Central memory CD8-positive, alpha-beta T cell (primary cell): Measurements from ENCODE around the gene PVALEF.

Source experiments
- ATAC-seq: fragments of 150-1000 bp; cut with Tn5 transposase; replicated peaks from 2 replicates; pipeline ENCODE4 v1.10.0; 2022; ENCODE audit warnings: mild to moderate bottlenecking, moderate FRiP score, moderate number of reproducible peaks; ENCODE audit not compliant: poor library complexity, severe bottlenecking; ENCODE audit errors: extremely low read depth
- DNase-seq, 2 donors: peaks; one replicate each; pipeline ENCODE4 v3.0.0; 2021; ENCODE audit warnings: low spot score in 2 of 2
- H3K27ac Mint-ChIP-seq: one replicate; pipeline ENCODE4 v1.8.0; 2022; ENCODE audit warnings: low read depth, mild to moderate bottlenecking, moderate library complexity, mixed read lengths
- H3K27me3 Mint-ChIP-seq: one replicate; pipeline ENCODE4 v1.8.0; 2022; ENCODE audit warnings: mixed read lengths
- H3K36me3 Mint-ChIP-seq: one replicate; pipeline ENCODE4 v1.8.0; 2022; ENCODE audit warnings: mild to moderate bottlenecking, moderate library complexity, mixed read lengths; ENCODE audit not compliant: insufficient read depth
- H3K4me1 Mint-ChIP-seq: one replicate; pipeline ENCODE4 v1.8.0; 2022; ENCODE audit warnings: mixed read lengths
- H3K4me3 Mint-ChIP-seq: one replicate; pipeline ENCODE4 v1.8.0; 2022; ENCODE audit warnings: mild to moderate bottlenecking, moderate library complexity, mixed read lengths
- H3K9me3 Mint-ChIP-seq: one replicate; pipeline ENCODE4 v1.8.0; 2022; ENCODE audit warnings: mixed read lengths

Gene PVALEF

GRCh38 chr17:81163051-81163695 is 2.1 kb upstream of the PVALEF start:
- Mint-ChIP-seq H3K36me3 (peaks cover 2% of the 10 kb centered on the region), H3K4me1 (no peaks in the 10 kb centered on the region), H3K9me3 (no peaks in the 10 kb centered on the region), H3K4me3 (no peak overlapping the region), H3K27me3 (peaks cover 35% of the 10 kb centered on the region), H3K27ac (no peak overlapping the region)
- DNase-seq = no peak
- no peak for ATAC-seq

GRCh38 chr17:81163703-81164370 is 1.5 kb upstream of the PVALEF start:
- H3K27me3 Mint-ChIP-seq = peaks cover 35% of the 10 kb centered on the region

DNA sequence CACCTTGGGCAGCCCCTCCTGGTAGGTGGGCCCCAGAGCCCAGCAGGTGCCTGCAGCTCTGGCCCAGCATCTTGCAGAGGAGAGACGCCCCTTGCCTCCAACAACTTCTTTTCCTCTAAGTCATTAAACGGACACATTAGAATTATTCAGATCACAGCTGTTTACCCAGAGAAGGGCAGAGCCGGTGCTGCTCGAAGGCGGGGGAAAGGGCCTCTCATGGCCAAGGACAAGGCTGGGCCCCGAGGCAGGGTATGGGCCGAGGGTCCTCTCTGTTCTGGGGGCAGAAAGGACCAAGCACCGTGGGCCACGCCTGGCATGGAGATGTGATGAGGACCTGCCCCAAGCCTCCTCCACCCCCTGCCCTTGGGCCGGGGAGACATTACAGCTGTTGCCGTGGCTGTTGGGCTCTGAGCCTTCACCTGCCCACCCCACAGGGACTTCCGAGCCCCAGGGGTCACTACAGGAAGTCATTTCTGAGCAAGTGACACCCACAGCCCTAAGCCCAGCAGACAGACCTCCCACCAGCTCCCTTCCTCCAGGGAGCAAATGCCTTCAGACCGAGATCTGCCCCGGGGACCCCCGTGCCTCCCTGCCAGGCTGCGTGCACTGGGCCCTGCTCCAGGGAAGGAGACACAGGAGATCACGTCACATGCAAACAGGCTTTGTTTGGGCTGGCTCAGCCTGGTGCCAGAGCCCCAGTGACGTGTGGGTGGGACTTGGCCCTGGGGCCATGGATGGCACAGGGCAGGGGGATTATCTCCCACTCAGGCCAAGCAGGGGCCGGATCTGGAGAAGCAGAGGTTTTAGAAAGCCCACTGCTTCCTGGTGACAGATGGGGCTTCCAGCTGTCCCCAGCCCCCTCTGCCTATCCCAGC is 699 bp upstream of the PVALEF start:
- H3K36me3 Mint-ChIP-seq = peaks cover 2% of the 10 kb centered on the region
- no peak overlapping the region for H3K4me3 Mint-ChIP-seq
- H3K4me1 Mint-ChIP-seq = no peaks in the 10 kb centered on the region
- DNase-seq (no peak), ATAC-seq (no peak)
- no peak overlapping the region for H3K27ac Mint-ChIP-seq
- H3K9me3 Mint-ChIP-seq = no peaks in the 10 kb centered on the region
- peaks cover 35% of the 10 kb centered on the region for H3K27me3 Mint-ChIP-seq

More at GRCh38 chr17:81163703-81164370, 1.5 kb upstream of the PVALEF start:
- Mint-ChIP-seq H3K4me3 (no peak overlapping the region), H3K4me1 (no peaks in the 10 kb centered on the region), H3K27ac (no peak overlapping the region), H3K9me3 (no peaks in the 10 kb centered on the region), H3K36me3 (peaks cover 2% of the 10 kb centered on the region)
- no peak for DNase-seq
- ATAC-seq = no peak

GRCh38 chr17:81166033-81166492 is 756 bp downstream of the PVALEF start, which contains the start of gene AATK:
TSS of gene AATK (minus strand) at chr17:81166221. CDS start at chr17:81165992, 229 bp downstream.
- ATAC-seq = no peak
- Mint-ChIP-seq H3K4me1 (no peaks in the 10 kb centered on the region), H3K4me3 (peak within 1 kb of the TSS; percentile 22), H3K27ac (no peak within 1 kb of the TSS), H3K36me3 (peaks cover 2% of the 10 kb centered on the region), H3K9me3 (no peaks in the 10 kb centered on the region), H3K27me3 (peaks cover 27% of the 10 kb centered on the region)
- no peak for DNase-seq

GRCh38 chr17:81167194-81167524 is 1.9 kb downstream of the PVALEF start:
- H3K4me3 Mint-ChIP-seq = peak overlapping the region; percentile 19
- ATAC-seq (no peak), DNase-seq (no peak)
- H3K36me3 Mint-ChIP-seq = no peaks in the 10 kb centered on the region
- no peaks in the 10 kb centered on the region for H3K9me3 Mint-ChIP-seq
- no peak overlapping the region for H3K27ac Mint-ChIP-seq
- H3K4me1 Mint-ChIP-seq = no peaks in the 10 kb centered on the region
- H3K27me3 Mint-ChIP-seq = peaks cover 20% of the 10 kb centered on the region

- Mint-ChIP-seq H3K4me3 (peak overlapping the region; percentile 19), H3K27ac (no peak overlapping the region)
These were observed 2.3 kb downstream of the PVALEF start for GRCh38 chr17:81167638-81168037.

GRCh38 chr17:81169870-81170309 is 4.6 kb downstream of the PVALEF start:
- no peaks in the 10 kb centered on the region for H3K9me3 Mint-ChIP-seq
- H3K4me1 Mint-ChIP-seq = no peaks in the 10 kb centered on the region
- H3K36me3 Mint-ChIP-seq = no peaks in the 10 kb centered on the region
- no peak overlapping the region for H3K27ac Mint-ChIP-seq
- no peaks in the 10 kb centered on the region for H3K27me3 Mint-ChIP-seq
- ATAC-seq (no peak), DNase-seq (no peak)
- H3K4me3 Mint-ChIP-seq = no peak overlapping the region

More at GRCh38 chr17:81167638-81168037, 2.3 kb downstream of the PVALEF start:
- Mint-ChIP-seq H3K36me3 (no peaks in the 10 kb centered on the region), H3K9me3 (no peaks in the 10 kb centered on the region), H3K4me1 (no peaks in the 10 kb centered on the region), H3K27me3 (peaks cover 20% of the 10 kb centered on the region)
- DNase-seq (no peak), ATAC-seq (no peak)

GRCh38 chr17:81170727-81171494 is 5.6 kb downstream of the PVALEF start:
- Mint-ChIP-seq H3K4me3 (no peak overlapping the region), H3K27me3 (no peaks in the 10 kb centered on the region), H3K27ac (no peak overlapping the region), H3K36me3 (no peaks in the 10 kb centered on the region), H3K9me3 (no peaks in the 10 kb centered on the region), H3K4me1 (no peaks in the 10 kb centered on the region)
- ATAC-seq (no peak), DNase-seq (no peak)

GRCh38 chr17:81171941-81172340 is 6.6 kb downstream of the PVALEF start:
- Mint-ChIP-seq H3K4me3 (no peak overlapping the region), H3K27me3 (no peaks in the 10 kb centered on the region), H3K27ac (no peak overlapping the region), H3K9me3 (no peaks in the 10 kb centered on the region), H3K36me3 (peaks cover 2% of the 10 kb centered on the region), H3K4me1 (no peaks in the 10 kb centered on the region)
- DNase-seq (no peak), ATAC-seq (no peak)

- no peak for DNase-seq
- no peak overlapping the region for H3K27ac Mint-ChIP-seq
- no peaks in the 10 kb centered on the region for H3K4me1 Mint-ChIP-seq
- H3K36me3 Mint-ChIP-seq = peaks cover 2% of the 10 kb centered on the region
- no peaks in the 10 kb centered on the region for H3K27me3 Mint-ChIP-seq
- H3K4me3 Mint-ChIP-seq = no peak overlapping the region
- no peaks in the 10 kb centered on the region for H3K9me3 Mint-ChIP-seq
- no peak for ATAC-seq
These were observed 7.9 kb downstream of the PVALEF start for GRCh38 chr17:81173052-81173761.

- H3K36me3 Mint-ChIP-seq = peaks cover 2% of the 10 kb centered on the region
- H3K27me3 Mint-ChIP-seq = no peaks in the 10 kb centered on the region
- ATAC-seq = no peak
- no peaks in the 10 kb centered on the region for H3K9me3 Mint-ChIP-seq
- H3K4me1 Mint-ChIP-seq = no peaks in the 10 kb centered on the region
- H3K4me3 Mint-ChIP-seq = no peak overlapping the region
- no peak overlapping the region for H3K27ac Mint-ChIP-seq
- DNase-seq = no peak
These were observed 8.5 kb downstream of the PVALEF start for GRCh38 chr17:81173762-81174155.
